ENCODE measurements around the gene USH2A.

Gene USH2A

DNA sequence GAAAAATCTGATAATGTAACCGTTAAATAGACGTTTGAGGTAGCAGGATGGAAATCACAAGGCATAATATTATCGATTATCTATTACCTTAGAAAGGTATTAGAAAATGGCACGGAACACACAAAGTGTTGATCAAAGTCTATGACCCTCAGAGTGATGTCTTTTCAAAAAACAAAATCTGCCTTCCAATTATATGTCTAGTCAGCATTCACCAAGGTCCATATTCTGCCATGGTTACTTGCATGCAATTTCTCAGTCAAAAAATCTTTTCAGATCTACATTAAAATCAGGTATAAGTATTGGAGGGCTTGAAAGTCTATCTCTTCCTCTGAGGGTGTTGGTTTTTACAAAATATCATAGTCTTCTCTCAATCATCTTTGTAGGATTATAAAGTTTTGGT lies 774.3 kb downstream of the USH2A start:
- no peak for DNase-seq (ENCODE audit: low read depth, low spot score)

DNA sequence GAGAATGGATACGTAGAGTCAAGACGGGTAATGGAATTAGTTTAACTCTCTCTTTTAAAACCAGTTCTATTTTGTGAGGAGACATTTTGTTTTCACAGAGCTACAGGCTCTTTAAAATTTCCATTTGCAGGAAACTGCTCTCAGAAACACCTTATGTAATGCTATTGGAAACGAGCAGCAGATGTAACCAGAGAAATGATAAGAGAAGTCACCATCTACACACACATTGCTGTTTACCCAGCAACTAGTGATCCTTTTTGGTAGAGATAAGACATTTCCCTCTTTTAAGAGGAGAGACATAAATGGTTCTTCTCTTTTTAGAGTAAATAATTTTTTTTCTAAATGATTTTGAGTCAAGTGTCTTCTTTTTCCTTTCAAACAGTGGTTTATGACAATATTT lies 775.5 kb downstream of the USH2A start:
- DNase-seq (ENCODE audit: low read depth, low spot score), result no peak

DNA sequence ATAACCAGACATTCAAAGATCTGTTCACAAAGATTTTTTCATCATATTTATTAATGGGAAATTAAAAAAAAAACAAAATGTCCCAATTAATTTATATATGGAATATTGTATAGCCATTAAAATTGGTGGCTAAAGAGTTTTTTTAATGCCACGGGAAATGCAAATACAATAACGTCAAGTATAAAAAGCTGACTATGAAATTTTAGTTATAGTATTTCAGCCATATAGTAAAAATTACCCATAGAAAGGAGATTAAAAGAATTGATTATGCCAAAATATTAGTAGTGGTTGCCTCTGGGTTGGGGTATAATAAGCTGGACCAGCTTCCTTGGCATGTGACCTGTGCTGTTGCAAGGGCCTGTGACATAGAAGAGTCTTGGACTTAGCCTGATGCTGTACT lies 777.4 kb downstream of the USH2A start:
- DNase-seq (ENCODE audit: low read depth, low spot score), result no peak

DNA sequence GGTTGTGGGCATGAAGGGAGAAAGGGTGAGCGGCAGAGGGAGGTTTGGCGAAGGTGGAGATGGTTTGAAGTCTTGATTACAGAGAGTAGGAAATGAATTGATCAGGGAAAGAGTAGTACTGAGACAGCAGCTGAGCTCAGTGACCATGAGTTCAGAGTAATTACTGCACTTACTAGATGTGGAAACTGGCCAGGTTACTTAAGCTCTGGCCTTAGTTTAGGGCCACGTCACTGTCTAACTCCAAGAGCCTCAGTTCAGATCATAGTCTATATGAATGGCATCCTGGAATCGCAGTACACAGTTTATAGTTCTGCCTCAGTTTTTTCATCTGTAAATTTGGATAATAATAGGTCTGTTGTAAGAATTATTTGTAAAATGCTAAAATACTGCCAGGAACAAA lies 778.1 kb downstream of the USH2A start:
- DNase-seq (ENCODE audit: low read depth, low spot score), result no peak

- no peak for DNase-seq (ENCODE audit: low read depth, low spot score)
Observed at GRCh38 chr1:215643592-215644321, 779.5 kb downstream of the USH2A start.

- no peak for DNase-seq (ENCODE audit: low read depth, low spot score)
Observed at GRCh38 chr1:215640429-215641148, 782.7 kb downstream of the USH2A start.

- no peak for DNase-seq (ENCODE audit: low read depth, low spot score)
Observed at GRCh38 chr1:215637041-215637573, 786.1 kb downstream of the USH2A start.

DNA sequence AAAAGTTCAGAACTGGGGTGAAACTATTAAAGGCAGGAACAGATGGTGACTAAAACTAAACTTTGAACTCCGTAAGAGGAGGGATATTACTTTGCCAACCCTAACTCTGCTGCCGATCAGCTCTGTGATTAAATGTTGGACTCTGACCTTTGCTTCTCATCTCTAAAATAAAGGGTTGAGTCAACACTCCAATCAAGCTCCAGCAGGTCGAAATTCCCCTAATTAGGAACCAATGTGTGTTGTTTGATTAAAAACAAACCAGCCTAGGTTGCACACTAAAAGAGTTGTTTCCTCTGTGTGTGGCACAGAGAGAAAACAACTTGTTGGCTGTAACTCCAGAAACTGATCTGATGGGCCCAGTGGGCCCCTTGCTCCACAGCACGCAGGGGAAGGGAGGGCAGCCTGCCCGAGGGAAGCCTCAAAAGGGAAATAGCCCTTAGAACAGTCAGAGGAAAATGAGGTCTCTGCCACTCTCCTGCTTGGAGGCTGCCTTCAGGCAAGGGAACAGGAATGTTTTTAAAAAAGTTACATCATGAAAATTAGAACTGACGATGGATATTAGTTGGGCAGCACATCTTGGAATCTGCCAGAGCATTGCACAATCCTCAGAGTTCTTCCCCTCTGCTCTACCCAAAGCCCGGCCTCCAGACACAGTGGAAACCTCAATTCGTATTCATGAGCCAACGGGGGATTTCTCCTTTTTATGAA lies 786.8 kb downstream of the USH2A start:
- DNase-seq (ENCODE audit: low read depth, low spot score), result no peak

DNA sequence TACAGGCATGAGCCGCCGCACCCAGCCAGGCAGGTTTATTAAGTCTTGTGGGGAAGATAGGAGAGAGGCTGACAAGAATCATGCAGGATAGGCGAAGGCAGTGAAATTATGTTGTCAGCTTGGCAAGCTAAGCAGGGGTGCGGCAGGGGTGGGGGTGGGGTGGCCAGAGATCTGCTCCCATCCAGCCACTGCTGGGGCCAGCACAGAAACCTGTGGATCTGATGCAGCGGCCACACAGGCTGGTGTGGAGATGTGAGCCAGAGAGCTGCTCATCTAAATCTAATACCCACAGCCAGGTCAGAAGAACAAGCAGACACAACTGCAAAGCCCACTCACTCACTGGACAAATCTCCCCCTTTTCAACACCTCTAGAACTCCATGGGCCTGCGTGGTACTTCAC lies 787.4 kb downstream of the USH2A start:
- DNase-seq (ENCODE audit: low read depth, low spot score), result no peak

GRCh38 chr1:215631489-215631888 lies 791.8 kb downstream of the USH2A start:
- DNase-seq (ENCODE audit: low read depth, low spot score), result no peak

DNA sequence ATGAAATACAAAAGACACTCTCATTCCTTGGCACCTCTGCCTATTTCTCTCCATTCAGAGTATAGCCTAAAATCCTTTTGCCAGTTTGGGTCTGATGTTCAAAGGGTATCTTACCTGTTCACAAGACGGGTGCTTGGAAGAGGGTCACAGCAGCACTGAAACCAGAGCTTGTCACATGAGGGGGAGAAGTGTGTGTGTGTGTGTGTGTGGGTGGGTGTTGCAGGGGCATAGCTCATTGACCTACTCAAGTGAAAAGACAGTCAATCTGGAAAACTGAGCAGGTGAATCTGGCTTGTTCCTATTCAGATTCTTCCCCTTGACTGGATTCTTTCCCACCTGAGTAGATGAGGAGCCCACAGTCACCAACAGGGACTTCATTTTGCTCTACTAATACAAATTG lies 792.2 kb downstream of the USH2A start:
- DNase-seq (ENCODE audit: low read depth, low spot score), result no peak

DNA sequence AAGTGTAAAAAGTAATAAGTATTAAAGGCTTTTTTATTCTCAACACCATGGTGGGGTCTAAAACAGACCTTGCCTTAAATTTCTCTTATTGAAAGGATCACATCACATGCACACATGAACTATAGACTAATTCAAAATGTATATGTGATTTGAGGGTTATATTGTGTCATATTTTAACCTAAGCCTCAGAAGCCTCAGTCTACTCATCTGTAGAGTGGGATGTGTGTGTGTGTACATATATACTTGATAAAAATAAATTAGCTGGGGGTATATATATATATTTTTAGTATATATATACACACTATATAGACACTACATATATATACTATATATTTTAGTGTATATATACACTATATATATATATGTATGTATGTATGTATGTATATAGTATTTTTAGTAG lies 797.3 kb downstream of the USH2A start:
- DNase-seq (ENCODE audit: low read depth, low spot score), result no peak

DNA sequence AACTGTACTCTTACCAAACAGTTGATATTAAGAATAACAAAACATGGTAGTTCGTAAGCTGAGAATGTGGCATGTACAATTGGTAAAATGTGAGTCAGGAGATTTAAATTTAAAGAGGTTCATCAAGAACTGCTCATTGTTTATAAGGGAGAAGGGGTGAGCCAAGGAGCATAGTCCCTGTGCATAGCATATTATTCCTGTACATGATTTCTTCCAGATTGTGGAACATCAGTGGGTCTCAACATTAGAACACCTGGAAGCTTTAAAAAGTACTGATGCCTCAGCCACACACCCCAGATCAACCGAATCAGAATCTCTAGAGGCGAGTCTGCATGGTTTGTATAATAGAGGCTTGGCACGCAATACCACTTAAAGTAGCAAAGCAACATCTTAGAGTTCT lies 800.1 kb downstream of the USH2A start:
- no peak for DNase-seq (ENCODE audit: low read depth, low spot score)

DNA sequence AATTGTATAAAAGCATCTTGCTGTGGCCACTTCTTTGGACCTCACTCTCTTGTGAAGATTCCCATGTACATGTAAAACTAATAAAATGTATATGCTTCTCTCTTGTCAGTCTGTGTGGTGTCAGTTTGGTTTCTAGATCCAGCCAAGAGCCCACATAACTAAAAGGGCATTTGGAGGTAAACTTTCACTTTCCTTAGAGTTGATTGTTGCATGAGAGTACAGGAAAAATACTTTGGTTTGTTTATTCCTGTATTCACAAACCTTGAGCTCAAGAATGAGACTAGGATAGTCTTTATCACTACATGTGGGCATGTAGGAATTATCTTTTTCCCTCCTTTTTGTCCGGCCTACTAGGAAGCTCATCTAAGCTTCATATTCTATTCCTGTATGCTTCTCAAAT lies 805.3 kb downstream of the USH2A start:
- no peak for DNase-seq (ENCODE audit: low read depth, low spot score)

- no peak for DNase-seq (ENCODE audit: low read depth, low spot score)
Observed at GRCh38 chr1:215612391-215612790, 810.9 kb downstream of the USH2A start.

DNA sequence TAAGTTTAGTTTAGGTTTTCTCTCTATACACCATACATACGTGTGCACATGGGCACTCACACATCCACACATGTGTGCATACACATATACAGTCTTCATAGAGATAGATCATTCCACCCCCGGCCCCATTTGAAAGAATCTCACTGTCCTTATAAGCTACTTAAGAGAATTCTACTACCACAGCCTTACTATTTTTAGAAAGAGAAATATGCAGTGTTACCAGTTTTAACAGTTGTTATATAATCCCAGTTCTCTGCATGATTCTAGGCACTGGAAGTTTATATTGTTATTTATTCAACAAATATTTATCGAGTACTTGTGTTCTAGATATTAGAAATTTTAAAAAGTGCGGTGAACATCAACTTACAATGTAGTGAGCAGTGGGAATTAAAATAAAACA lies 814.6 kb downstream of the USH2A start:
- DNase-seq (ENCODE audit: low read depth, low spot score), result no peak

- DNase-seq (ENCODE audit: low read depth, low spot score), result no peak
Observed at GRCh38 chr1:215607412-215607811, 815.8 kb downstream of the USH2A start.

DNA sequence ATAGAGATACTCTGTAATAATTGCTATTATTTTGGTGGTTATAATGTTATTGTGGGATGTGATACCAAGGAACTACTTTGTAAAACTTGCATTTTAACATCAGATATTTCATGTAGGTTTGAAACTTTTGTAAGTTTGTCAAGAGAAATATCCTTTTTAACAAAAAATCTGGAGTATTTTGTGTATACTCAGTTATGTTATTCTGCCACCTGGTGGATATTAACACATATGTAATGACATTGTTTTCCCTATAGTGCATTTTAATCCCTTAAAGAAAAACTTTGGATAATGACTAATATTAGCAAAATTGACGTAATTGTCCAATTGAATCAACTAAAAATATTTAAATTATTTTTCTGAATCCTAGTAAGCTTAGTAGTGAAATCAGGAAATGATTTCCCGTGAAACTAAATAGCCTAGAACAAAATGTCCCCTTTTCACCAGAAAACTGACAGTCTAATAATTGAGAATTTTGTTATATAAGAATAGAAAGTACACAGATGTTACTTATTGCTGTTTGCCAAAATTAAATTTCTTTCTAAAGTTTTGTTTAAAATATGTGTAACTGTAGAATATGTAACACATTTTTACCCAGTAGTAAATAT lies 816.6 kb downstream of the USH2A start:
- no peak for DNase-seq (ENCODE audit: low read depth, low spot score)

DNA sequence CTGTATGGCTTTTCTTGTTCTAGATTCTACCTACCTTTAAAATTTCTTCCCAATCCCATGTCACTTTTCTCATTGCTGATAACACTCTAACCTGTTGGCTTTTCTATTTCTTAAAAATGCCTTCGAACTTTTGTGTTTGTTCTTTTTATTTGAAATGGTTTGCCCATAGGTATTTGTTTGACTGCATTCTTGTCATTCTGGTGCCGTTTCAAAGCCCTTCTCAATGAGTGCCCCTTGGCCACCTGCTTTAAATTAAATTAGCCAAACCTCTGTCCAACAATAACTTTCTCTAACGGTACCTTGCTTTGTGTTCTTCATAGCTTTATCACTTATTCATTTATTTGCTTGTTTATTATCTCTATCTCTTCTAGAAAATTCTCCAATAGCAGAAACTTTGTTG lies 817.2 kb downstream of the USH2A start:
- no peak for DNase-seq (ENCODE audit: low read depth, low spot score)

DNA sequence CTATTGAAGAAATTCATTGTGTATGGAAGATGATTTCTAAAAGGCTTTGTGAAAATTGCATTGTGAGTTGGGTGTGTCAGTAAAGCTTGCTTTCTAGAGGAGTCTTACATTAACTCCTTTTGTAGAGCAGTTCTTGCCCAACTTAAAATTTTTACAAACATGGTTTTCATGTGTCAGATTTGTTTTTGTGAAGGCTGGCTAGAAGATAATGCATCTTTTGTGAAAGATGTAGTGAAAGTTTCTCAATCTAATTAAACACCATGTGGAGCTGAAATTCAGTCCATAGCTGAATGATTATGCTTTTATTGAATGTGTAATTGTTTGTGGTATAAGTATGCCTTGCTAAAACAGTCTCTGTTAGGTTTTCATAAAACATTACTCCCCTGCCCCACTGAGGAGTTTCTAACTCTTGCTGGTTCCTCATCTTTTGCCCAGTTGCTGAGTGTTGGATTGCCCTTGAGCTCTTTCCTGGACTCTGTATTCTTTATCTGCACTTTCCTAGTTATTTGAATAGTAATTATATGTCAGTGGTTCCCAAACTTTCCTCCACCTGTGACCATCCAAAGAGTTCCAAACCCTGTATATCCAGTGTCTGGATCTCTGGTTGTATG lies 818.1 kb downstream of the USH2A start:
- DNase-seq (ENCODE audit: low read depth, low spot score), result no peak

DNA sequence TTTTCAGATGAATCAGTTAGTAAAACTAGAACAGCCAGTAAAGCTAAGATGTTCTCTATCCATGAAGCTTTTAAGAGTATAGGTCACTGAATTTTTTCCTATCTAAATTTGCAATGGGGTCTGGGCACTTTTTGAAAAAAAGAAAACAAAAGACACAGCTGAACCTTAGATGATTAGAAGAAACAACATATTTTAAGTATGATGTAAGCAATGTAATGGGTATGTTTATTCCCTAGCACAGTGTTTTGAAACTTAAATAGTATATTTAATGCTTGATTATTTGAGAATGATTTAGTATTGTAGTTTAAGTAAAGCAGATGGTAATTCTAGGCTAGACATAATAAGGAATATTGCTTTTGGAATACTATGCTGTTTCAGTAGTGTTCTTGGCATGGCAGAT lies 819.9 kb downstream of the USH2A start:
- no peak for DNase-seq (ENCODE audit: low read depth, low spot score)

DNA sequence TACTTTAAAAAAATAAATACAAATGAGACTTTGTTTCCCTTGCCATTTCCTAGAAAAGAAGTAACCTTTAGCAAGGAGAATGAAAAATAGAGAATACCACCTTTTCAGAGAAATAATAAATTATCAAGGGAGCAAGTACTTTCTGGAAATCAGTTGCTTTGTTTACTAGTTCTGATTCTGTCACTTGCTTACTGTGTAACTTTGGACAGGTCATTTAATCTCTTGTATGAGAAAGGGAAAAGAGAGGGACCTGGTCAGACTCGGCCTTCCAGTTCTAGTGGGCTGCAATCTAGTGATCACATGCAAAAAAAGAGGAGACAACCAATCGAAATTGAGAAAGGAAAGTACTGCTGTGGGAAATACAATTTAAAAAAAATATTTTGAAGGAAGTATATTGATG lies 822.0 kb downstream of the USH2A start:
- no peak for DNase-seq (ENCODE audit: low read depth, low spot score)
